Left renal pelvis (tissue), 4 donors: Measurements from ENCODE around the gene PLN. TPM values are rescaled to one million over a fixed set of nuclear protein-coding genes. Genes with fewer than 3 reads are reported as not detected.

Experiments used
- DNase-seq, 4 donors: peaks; one replicate each; pipeline ENCODE4 v3.0.0-alpha.2; 2013; ENCODE audit warnings: low read depth in 4 of 4, low spot score in 3 of 4
- polyA plus RNA-seq, 4 donors: library from polyadenylated mRNA; unstranded; fragments of 120-200 nt; gene quantifications; one replicate each; pipeline ENCODE4 v1.2.1, GENCODE V29; 2013; ENCODE audit not compliant: insufficient read length in 4 of 4

PLN gene
- polyA plus RNA-seq: 1 to 10 TPM in 3 of 4 donors, under 1 TPM in 1; 0.93 to 7.8 (median 4.1) TPM

GRCh38 chr6:118548136-118548535, at the start of gene PLN:
PLN (plus strand) TSS chr6:118548296; CDS start chr6:118558922, 10,626 bp downstream.
- no peak for DNase-seq

GRCh38 chr6:118500130-118501015, 47.7 kb upstream of the PLN start:
- no peak for DNase-seq

- no peak for DNase-seq
Measured at GRCh38 chr6:118501099-118501498, 47.0 kb upstream of the PLN start.

GRCh38 chr6:118501765-118502164, 46.3 kb upstream of the PLN start:
- DNase-seq: peak; percentile 28 to 53 (median 42)

- no peak for DNase-seq
Measured at GRCh38 chr6:118502169-118502568, 45.9 kb upstream of the PLN start.

- no peak for DNase-seq
Measured at GRCh38 chr6:118504611-118505010, 43.5 kb upstream of the PLN start.

GRCh38 chr6:118505656-118506055, 42.4 kb upstream of the PLN start:
- DNase-seq: no peak

- DNase-seq: no peak
Measured at GRCh38 chr6:118506071-118506638, 41.9 kb upstream of the PLN start.

GRCh38 chr6:118507636-118508035, 40.5 kb upstream of the PLN start:
- DNase-seq: no peak

GRCh38 chr6:118509009-118509617, 39.0 kb upstream of the PLN start:
- no peak for DNase-seq

GRCh38 chr6:118511930-118512715, 36.0 kb upstream of the PLN start:
- DNase-seq: no peak

DNA sequence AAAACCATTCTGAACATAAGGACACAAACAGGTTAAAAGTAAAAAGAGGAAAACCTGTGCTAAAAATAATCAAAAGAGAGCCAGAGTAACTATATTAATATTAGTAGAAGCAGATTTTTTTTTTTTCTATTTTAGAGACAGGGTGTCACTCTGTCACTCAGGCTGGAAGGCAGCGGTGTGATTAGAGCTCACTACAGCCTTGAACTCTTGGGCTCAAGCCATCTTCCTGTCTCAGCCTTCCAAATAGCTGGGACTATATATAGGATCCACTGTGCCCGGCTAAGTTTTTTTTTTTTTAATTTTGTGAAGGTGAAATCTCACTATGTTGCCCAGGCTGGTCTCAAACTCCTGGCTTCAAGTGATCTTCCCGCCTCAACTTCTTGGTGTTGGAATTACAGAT, 33.4 kb upstream of the PLN start:
- DNase-seq: no peak

DNA sequence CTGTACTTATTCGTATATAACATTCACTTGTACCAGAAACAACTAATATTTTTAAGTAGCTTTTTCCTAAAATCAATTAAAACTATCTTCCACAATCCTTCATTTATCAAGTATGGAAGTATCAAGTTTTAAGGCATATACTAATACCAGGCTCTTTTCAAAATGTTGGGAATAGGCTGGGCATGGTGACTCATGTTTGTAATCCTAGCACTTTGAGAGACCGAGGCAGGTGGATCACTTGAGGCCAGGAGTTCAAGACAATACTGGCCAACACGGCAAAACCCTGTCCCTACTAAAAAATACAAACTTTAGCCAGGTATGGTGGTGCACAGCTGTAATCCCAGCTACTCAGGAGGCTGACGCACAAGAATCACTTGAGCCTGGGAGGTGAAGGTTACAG, 25.7 kb upstream of the PLN start:
- no peak for DNase-seq

DNA sequence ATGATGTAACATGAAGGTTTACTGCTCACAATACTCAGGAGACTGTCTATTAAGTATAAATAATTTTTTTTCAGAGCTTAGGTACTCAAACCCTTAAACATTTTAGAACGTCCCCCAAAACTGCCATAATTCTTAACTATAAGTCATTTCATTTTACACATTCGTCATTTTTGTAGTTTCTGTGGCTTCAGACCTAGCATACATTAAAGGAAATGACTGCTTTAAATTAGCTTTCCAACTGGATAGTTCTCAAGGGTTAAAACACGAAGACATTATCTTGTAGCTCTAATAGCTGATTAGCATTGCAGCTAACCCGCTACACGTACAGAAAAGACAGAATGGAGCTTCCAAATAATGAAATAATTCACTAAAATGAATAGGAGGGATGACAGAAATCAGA, 24.9 kb upstream of the PLN start:
- DNase-seq: no peak

DNA sequence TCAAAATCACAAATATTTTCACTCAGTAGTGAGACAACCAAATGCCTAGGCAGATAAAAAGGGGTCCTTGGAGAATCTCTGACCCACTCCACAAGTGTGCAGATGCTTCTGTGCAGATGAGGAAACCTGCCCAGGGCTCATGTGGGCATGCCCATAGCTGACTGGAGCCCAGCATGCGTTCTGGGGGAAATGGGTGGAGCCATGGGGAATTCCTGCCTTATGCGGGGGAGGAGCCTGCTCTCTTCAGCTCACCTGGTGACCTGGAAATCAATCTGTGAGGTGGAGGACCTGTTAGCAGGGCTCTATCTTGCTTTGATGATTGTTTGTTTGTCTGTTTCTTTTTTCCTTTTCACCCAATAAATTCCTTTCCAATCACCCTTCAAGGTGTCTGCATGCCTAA, 23.4 kb upstream of the PLN start:
- no peak for DNase-seq

DNA sequence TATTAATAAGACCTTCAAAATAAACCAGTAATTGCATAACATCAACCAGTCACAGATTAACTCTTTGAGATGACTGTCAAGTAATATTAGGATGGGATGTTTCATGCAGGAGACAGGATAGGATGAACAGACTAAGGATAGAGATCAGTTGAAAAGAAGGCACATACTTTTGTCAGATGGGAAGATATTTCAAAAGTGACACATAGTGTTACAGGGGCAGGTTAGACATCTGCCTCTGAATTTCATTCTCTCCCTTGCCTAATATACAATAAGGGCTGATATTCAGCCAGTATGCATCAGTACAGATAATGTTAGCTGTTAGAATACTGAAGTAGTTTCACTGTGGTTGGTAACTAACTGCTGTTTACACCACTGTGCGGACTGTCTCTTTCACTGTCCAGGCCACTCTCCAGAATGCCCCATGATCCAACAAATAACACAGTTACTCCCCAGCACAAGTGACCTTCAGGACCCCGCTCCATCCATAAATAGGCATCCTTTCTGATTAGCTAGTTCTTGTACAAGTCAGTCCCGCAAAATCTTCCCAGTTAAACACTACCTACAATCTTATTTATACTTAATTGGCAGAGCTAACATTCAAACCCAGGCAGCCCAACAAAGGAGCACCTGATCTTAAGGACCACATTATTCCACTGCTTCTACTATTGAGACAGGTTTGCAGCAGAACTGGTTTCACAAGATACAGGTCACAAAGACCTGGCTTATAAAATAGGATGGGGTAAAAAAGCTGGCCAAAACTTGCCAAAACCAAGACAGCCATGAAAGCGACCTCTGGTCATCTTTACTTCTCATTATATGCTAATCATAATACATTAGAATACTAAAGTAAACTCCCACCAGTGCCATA, 21.9 kb upstream of the PLN start:
- DNase-seq: no peak

DNA sequence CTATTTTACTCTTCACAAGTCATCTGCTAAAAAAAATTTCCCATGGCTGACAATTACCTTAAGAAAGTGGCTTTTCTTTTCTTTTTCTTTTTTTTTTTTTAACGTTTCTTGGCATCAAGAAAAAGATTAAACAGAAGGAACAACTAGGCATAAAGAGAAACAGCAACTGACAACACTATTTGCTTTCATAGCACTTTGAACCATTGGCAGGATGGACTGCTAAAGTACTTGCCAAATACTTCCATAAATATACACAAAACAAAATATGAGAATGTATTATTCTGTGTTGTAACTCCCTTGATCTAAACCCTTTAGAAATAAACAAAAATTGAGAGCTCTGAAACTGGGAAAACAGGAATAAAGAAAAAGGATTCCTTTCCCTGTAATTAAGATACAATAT, 20.0 kb upstream of the PLN start:
- no peak for DNase-seq

DNA sequence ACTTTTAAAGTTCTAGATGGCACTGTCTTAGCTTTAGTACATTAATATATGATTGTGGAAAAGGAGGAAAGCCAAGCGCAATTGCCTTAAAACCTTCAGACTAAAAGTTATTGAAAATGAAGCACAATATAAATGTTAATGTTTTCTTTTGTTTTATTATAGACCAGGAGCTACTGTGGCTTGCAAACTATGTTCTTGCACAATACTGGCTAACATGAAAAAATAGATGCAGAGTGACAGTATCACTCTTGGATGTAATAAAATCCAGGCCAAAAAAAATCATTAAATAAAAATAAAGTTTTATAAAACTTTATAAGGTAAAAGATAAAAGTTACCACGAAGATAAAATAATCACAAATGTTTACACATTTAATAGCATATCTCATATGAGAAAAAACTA, 18.3 kb upstream of the PLN start:
- no peak for DNase-seq

DNA sequence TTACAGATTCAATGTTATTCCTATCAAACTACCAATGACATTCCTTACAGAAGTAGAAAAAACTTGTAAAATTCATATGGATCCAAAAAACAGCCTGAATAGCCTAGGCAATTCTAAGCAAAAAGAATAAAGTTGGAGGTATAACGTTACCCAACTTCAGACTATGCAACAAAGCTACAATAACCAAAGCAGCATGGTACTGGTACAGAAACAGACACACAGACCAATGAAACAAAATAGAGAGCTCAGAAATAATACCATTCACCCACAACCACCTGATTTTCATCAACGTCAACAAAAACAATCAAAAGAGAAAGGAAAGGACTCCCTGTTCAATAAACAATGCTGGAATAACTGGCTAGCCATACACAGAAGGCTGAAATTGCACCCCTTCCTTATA, 17.2 kb upstream of the PLN start:
- DNase-seq: no peak
